HepG2 (cell line): Measurements from ENCODE around the gene PEX3. TPM values are rescaled to one million over a fixed set of nuclear protein-coding genes. Genes with fewer than 3 reads are reported as not detected.

Experiments
- ATRX ChIP-seq: sonication (generic); formaldehyde crosslinking; IDR thresholded peaks from 2 replicates; pipeline ENCODE4 v1.4.0; 2020; ENCODE audit warnings: missing genetic modification reagents, borderline replicate concordance
- BCLAF1 ChIP-seq: fragments of 450-650 bp; IDR thresholded peaks from 2 replicates; pipeline ENCODE4 v1.6.1; 2017; ENCODE audit warnings: mild to moderate bottlenecking
- CEBPG ChIP-seq: IDR thresholded peaks from 2 replicates; pipeline ENCODE4 v1.6.1; 2016
- CTCF ChIP-seq: sonication (generic); formaldehyde crosslinking; IDR thresholded peaks from 2 replicates; pipeline ENCODE4 v1.5.0; 2020; ENCODE audit warnings: mild to moderate bottlenecking, missing genetic modification reagents, moderate library complexity
- HMG20A ChIP-seq: IDR thresholded peaks from 2 replicates; pipeline ENCODE4 v1.6.1; 2016; ENCODE audit warnings: borderline replicate concordance
- HNRNPUL1 ChIP-seq: fragments of 200-400 bp; formaldehyde crosslinking; IDR thresholded peaks from 2 replicates; pipeline ENCODE4 v1.6.1; 2017; ENCODE audit warnings: low read depth, mild to moderate bottlenecking, low read length, moderate library complexity
- KAT8 ChIP-seq: IDR thresholded peaks from 2 replicates; pipeline ENCODE4 v1.6.1; 2016; ENCODE audit warnings: missing genetic modification reagents, missing compliant biosample characterization
- KLF15 ChIP-seq: sonication (generic); formaldehyde crosslinking; IDR thresholded peaks from 2 replicates; pipeline ENCODE4 v1.8.1; 2023; ENCODE audit warnings: borderline replicate concordance, mild to moderate bottlenecking, inconsistent platforms, missing genetic modification reagents, mixed read lengths
- MYPOP ChIP-seq: sonication (generic); formaldehyde crosslinking; IDR thresholded peaks from 2 replicates; pipeline ENCODE4 v1.8.1; 2023; ENCODE audit warnings: mild to moderate bottlenecking, moderate library complexity, missing genetic modification reagents
- NCOR1 ChIP-seq: fragments of 200-600 bp; sonication (generic); IDR thresholded peaks from 2 replicates; pipeline ENCODE4 v1.7.0; 2017; ENCODE audit warnings: antibody characterized with exemption, low read length, borderline replicate concordance
- PPARG ChIP-seq: conservative IDR thresholded peaks from 2 replicates; pipeline ENCODE4 v1.6.1; 2016; ENCODE audit warnings: missing biosample characterization, missing genetic modification reagents
- ZBTB20 ChIP-seq: sonication (generic); formaldehyde crosslinking; IDR thresholded peaks from 2 replicates; pipeline ENCODE4 v1.8.1; 2023; ENCODE audit warnings: missing genetic modification reagents, low read depth, mild to moderate bottlenecking, borderline replicate concordance
- ZBTB7B ChIP-seq: sonication (generic); formaldehyde crosslinking; IDR thresholded peaks from 2 replicates; pipeline ENCODE4 v1.4.0; 2020; ENCODE audit warnings: missing genetic modification reagents
- ZFP41 ChIP-seq: sonication (generic); formaldehyde crosslinking; IDR thresholded peaks from 2 replicates; pipeline ENCODE4 v1.4.0; 2020; ENCODE audit warnings: mild to moderate bottlenecking, missing genetic modification reagents, borderline replicate concordance
- ZGPAT ChIP-seq: IDR thresholded peaks from 2 replicates; pipeline ENCODE4 v1.6.1; 2016; ENCODE audit warnings: mild to moderate bottlenecking
- ZNF101 ChIP-seq: sonication (generic); formaldehyde crosslinking; IDR thresholded peaks from 2 replicates; pipeline ENCODE4 v1.4.0; 2020; ENCODE audit warnings: mild to moderate bottlenecking, low read depth, missing genetic modification reagents, borderline replicate concordance
- ZNF136 ChIP-seq: sonication (generic); formaldehyde crosslinking; IDR thresholded peaks from 2 replicates; pipeline ENCODE4 v1.8.1; 2022; ENCODE audit warnings: low read depth, mild to moderate bottlenecking, moderate library complexity, missing genetic modification reagents
- ZNF280B ChIP-seq: sonication (generic); formaldehyde crosslinking; IDR thresholded peaks from 2 replicates; pipeline ENCODE4 v1.5.0; 2020; ENCODE audit warnings: missing genetic modification reagents, mild to moderate bottlenecking, borderline replicate concordance
- ZNF337 ChIP-seq: sonication (generic); formaldehyde crosslinking; IDR thresholded peaks from 2 replicates; pipeline ENCODE4 v1.5.1; 2020; ENCODE audit warnings: missing genetic modification reagents, low read depth, mild to moderate bottlenecking, borderline replicate concordance
- ZNF546 ChIP-seq: sonication (generic); formaldehyde crosslinking; conservative IDR thresholded peaks from 2 replicates; pipeline ENCODE4 v1.8.1; 2023; ENCODE audit warnings: mild to moderate bottlenecking, missing genetic modification reagents
- ZNF615 ChIP-seq: sonication (generic); formaldehyde crosslinking; IDR thresholded peaks from 2 replicates; pipeline ENCODE4 v1.5.0; 2020; ENCODE audit warnings: mild to moderate bottlenecking, missing genetic modification reagents, borderline replicate concordance
- polyA plus RNA-seq, 8 experiments: library from polyadenylated mRNA; depleted of rRNA in 3 of 8; stranded (reverse) in 7 of 8; unstranded in 1 of 8; fragments of >200 nt; fragmentation: Illumina TruSeq in 4 of 8; extraction: Trizol in 4 of 8; gene quantifications; 2 replicates each; pipeline versions ENCODE4 v1.2.1 to v1.2.3, GENCODE V29; 2011 to 2016; ENCODE audit warnings: low read depth in 4 of 8, missing spikeins in 1 of 8, mixed read lengths in 1 of 8; ENCODE audit not compliant: insufficient read depth in 1 of 8
- total RNA-seq, 5 experiments: library from RNA; depleted of rRNA; stranded (reverse); fragments of >200 nt; fragmentation: Illumina TruSeq; extraction: Trizol; gene quantifications; 2 replicates each; pipeline ENCODE4 v1.2.3, GENCODE V29; 2016; ENCODE audit warnings: low read depth in 1 of 5

Gene PEX3
- total and polyA plus RNA-seq, 2 of the 13 experiments (the other 11 are each of a cell fraction or from before 2014, with no cell fraction given): 30.9 to 40.8 TPM

- TF ChIP-seq PPARG (CRISPR knock-in tag) (0 out of 2 replicates have a peak, but pooled peaks have one; percentile 28), ZNF615 (CRISPR knock-in tag) (no peak), ATRX (CRISPR knock-in tag) (no peak), ZFP41 (CRISPR knock-in tag) (no peak), NCOR1 (no peak), ZNF546 (CRISPR knock-in tag) (no peak), ZNF101 (CRISPR knock-in tag) (no peak), ZNF337 (no peak), CTCF (peak; percentile 98), ZGPAT (CRISPR knock-in tag) (no peak), MYPOP (CRISPR knock-in tag) (no peak), HMG20A (no peak), ZBTB20 (CRISPR knock-in tag) (peak; percentile 34; the same call in 1 of the 2 replicates), HNRNPUL1 (no peak), ZNF136 (CRISPR knock-in tag) (peak; percentile 48; the same call in 1 of the 2 replicates), KAT8 (CRISPR knock-in tag) (peak; percentile 60; the same call in 1 of the 2 replicates), BCLAF1 (no peak), CEBPG (0 out of 2 replicates have a peak, but pooled peaks have one; percentile 19), KLF15 (CRISPR knock-in tag) (no peak), ZBTB7B (CRISPR knock-in tag) (no peak), ZNF280B (CRISPR knock-in tag) (no peak)
Observed at GRCh38 chr6:143427109-143427817, 23.3 kb upstream of the PEX3 start (continued).
